ENCODE results near the gene ARHGAP9.

The ARHGAP9 gene

DNA sequence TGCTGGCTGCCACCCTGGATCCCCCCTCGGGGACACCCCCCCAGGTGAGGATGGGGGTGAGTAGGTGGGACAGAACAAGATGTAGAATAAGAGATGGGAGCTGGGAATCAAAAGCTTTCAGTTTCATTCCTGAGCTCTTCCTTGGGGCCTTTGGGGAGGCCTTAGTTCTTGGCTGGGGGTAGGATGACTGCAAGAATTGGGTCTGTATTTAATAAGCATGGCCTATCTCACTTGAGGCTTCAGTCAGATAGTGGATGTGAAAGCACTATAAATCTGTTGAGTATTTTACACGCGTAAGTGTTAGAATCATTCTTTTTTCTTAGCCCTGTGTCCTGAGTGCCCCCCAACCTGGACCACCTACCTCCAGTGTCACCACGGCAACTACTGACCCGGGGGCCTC is 47.5 kb upstream of the ARHGAP9 start:
- peaks cover 24% of the 10 kb centered on the region for H3F3A ChIP-seq (ENCODE audit: insufficient read depth)

DNA sequence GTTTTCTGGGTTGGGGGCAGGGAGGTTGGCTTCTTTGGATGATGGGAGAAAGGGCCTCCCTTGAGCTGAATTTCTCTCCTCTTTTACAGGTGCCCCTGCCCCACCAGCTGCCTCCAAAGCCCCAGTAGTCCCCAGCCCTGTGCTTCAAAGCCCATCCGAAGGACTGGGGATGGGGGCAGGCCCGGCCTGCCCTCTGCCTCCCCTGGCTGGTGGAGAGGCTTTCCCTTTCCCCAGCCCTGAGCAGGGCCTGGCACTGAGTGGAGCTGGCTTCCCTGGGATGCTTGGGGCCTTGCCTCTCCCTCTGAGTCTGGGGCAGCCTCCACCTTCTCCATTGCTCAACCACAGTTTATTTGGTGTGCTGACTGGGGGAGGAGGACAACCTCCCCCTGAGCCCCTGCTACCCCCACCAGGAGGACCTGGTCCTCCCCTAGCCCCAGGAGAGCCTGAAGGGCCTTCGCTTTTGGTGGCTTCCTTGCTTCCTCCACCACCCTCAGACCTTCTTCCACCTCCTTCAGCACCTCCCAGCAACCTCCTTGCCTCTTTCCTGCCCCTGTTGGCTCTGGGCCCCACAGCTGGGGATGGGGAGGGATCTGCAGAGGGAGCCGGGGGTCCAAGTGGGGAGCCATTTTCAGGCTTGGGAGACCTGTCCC is 46.9 kb upstream of the ARHGAP9 start:
- peaks cover 30% of the 10 kb centered on the region for H3F3A ChIP-seq (ENCODE audit: insufficient read depth)
- no peaks in the 10 kb centered on the region; the same call in 1 of the 2 replicates for H3K36me3 ChIP-seq (ENCODE audit: low read length)
- no peaks in the 10 kb centered on the region for H3K9me2 ChIP-seq (replicated peaks; ENCODE audit: insufficient read depth, low read length)
- no peak overlapping the region for H3K27ac ChIP-seq (ENCODE audit: low read depth, low read length)
- H3K27me3 ChIP-seq (ENCODE audit: low read length): no peaks in the 10 kb centered on the region
- TF ChIP-seq EZH2phosphoT487 (conservative IDR thresholded peaks at IDR 0.05; ENCODE audit: low read length): no peak
- TF ChIP-seq, protein P1, sequence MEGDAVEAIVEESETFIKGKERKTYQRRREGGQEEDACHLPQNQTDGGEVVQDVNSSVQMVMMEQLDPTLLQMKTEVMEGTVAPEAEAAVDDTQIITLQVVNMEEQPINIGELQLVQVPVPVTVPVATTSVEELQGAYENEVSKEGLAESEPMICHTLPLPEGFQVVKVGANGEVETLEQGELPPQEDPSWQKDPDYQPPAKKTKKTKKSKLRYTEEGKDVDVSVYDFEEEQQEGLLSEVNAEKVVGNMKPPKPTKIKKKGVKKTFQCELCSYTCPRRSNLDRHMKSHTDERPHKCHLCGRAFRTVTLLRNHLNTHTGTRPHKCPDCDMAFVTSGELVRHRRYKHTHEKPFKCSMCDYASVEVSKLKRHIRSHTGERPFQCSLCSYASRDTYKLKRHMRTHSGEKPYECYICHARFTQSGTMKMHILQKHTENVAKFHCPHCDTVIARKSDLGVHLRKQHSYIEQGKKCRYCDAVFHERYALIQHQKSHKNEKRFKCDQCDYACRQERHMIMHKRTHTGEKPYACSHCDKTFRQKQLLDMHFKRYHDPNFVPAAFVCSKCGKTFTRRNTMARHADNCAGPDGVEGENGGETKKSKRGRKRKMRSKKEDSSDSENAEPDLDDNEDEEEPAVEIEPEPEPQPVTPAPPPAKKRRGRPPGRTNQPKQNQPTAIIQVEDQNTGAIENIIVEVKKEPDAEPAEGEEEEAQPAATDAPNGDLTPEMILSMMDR (IDR thresholded peaks at IDR 0.05; ENCODE audit: insufficient read depth, low read length, poor library complexity, severe bottlenecking): no peak
- no peaks in the 10 kb centered on the region for H4K20me1 ChIP-seq (ENCODE audit: low read depth, low read length)
- H3K9me3 ChIP-seq (ENCODE audit: insufficient read depth, low read length): no peaks in the 10 kb centered on the region
- peaks cover 12% of the 10 kb centered on the region for H3K79me2 ChIP-seq (ENCODE audit: insufficient read depth, low read length)
- no peak overlapping the region for H3K4me3 ChIP-seq (ENCODE audit: insufficient read depth, low read length, poor library complexity, severe bottlenecking)
- H2AFZ ChIP-seq (ENCODE audit: low read depth, low read length, severe bottlenecking): no peak overlapping the region
- H3K9ac ChIP-seq (ENCODE audit: low read length): no peak overlapping the region
- no peak overlapping the region for H3K4me2 ChIP-seq (ENCODE audit: low read depth, low read length, poor library complexity, severe bottlenecking)

More for the DNA sequence above, 47.5 kb upstream of the ARHGAP9 start:
- Histone ChIP-seq H3K27ac (ENCODE audit: low read depth, low read length) (no peak overlapping the region), H3K27me3 (ENCODE audit: low read length) (no peaks in the 10 kb centered on the region), H3K9me3 (ENCODE audit: insufficient read depth, low read length) (no peaks in the 10 kb centered on the region), H3K9ac (ENCODE audit: low read length) (no peak overlapping the region), H3K36me3 (ENCODE audit: low read length) (no peaks in the 10 kb centered on the region; the same call in 1 of the 2 replicates), H3K4me3 (ENCODE audit: insufficient read depth, low read length, poor library complexity, severe bottlenecking) (no peak overlapping the region), H4K20me1 (ENCODE audit: low read depth, low read length) (no peaks in the 10 kb centered on the region), H3K9me2 (replicated peaks; ENCODE audit: insufficient read depth, low read length) (no peaks in the 10 kb centered on the region), H3K79me2 (ENCODE audit: insufficient read depth, low read length) (peaks cover 12% of the 10 kb centered on the region), H2AFZ (ENCODE audit: low read depth, low read length, severe bottlenecking) (no peak overlapping the region), H3K4me2 (ENCODE audit: low read depth, low read length, poor library complexity, severe bottlenecking) (no peak overlapping the region)
- TF ChIP-seq, protein P1 (IDR thresholded peaks at IDR 0.05; ENCODE audit: insufficient read depth, low read length, poor library complexity, severe bottlenecking): no peak
- no peak for TF ChIP-seq EZH2phosphoT487 (conservative IDR thresholded peaks at IDR 0.05; ENCODE audit: low read length)

DNA sequence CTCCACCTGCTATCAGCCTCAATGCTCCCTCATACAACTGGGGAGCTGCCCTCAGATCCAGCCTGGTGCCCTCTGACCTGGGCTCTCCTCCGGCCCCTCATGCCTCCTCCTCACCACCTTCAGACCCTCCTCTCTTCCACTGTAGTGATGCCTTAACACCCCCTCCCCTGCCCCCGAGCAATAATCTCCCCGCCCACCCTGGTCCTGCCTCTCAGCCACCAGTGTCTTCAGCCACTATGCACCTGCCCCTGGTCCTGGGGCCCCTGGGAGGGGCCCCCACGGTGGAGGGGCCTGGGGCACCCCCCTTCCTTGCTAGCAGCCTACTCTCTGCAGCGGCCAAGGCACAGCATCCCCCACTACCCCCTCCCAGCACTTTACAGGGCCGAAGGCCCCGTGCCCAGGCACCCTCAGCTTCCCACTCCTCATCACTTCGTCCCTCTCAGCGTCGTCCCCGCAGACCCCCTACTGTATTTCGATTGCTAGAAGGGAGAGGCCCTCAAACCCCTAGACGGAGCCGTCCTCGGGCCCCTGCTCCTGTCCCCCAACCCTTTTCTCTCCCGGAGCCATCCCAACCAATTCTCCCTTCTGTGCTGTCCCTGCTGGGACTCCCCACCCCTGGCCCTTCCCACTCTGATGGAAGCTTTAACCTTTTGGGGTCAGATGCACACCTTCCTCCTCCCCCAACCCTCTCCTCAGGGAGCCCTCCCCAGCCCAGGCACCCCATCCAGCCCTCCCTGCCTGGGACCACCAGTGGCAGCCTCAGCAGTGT is 46.1 kb upstream of the ARHGAP9 start:
- Histone ChIP-seq H3K36me3 (ENCODE audit: low read length) (no peaks in the 10 kb centered on the region; the same call in 1 of the 2 replicates), H3K9ac (ENCODE audit: low read length) (no peak overlapping the region), H4K20me1 (ENCODE audit: low read depth, low read length) (no peaks in the 10 kb centered on the region)

More for the DNA sequence above, 46.1 kb upstream of the ARHGAP9 start:
- no peak overlapping the region for H3K4me2 ChIP-seq (ENCODE audit: low read depth, low read length, poor library complexity, severe bottlenecking)
- no peaks in the 10 kb centered on the region for H3K27me3 ChIP-seq (ENCODE audit: low read length)
- H3K27ac ChIP-seq (ENCODE audit: low read depth, low read length): no peak overlapping the region
- H3K9me3 ChIP-seq (ENCODE audit: insufficient read depth, low read length): no peaks in the 10 kb centered on the region
- peaks cover 35% of the 10 kb centered on the region for H3F3A ChIP-seq (ENCODE audit: insufficient read depth)
- peaks cover 12% of the 10 kb centered on the region for H3K79me2 ChIP-seq (ENCODE audit: insufficient read depth, low read length)
- H2AFZ ChIP-seq (ENCODE audit: low read depth, low read length, severe bottlenecking): no peak overlapping the region
- H3K4me3 ChIP-seq (ENCODE audit: insufficient read depth, low read length, poor library complexity, severe bottlenecking): no peak overlapping the region
- TF ChIP-seq, protein P1 (IDR thresholded peaks at IDR 0.05; ENCODE audit: insufficient read depth, low read length, poor library complexity, severe bottlenecking): no peak
- TF ChIP-seq EZH2phosphoT487 (conservative IDR thresholded peaks at IDR 0.05; ENCODE audit: low read length): no peak
- H3K9me2 ChIP-seq (replicated peaks; ENCODE audit: insufficient read depth, low read length): no peaks in the 10 kb centered on the region

Measured in SU-DHL-6 (cell line).